ENCODE data around the gene RAP1GDS1. TPM values are rescaled to one million over a fixed set of nuclear protein-coding genes. Genes with fewer than 3 reads are reported as not detected.
"Not testable (repeated sequence)": the region's sequence is repeated elsewhere in the genome, so short reads cannot be mapped to it uniquely, and the experiment has no call there.

RAP1GDS1 gene
- total RNA-seq, 1 donor from 2014 or later: 64.2 TPM

DNA sequence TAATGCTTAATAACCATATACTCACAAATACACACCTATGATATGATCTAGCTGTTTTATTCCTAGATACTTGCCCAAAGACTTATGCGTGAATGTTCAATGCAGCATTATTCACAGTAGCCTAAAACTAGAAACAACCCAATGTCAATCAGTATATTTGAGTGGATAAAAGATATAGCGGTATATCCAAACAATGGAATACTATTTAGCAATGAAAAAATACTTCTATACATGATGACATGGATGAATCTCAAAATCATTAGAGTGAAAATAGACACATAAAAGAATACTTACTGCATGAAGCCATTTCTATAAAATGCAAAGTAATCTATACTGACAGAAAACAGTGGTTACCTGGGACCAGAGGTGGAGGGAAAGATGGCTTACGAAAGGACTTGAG is 108.1 kb downstream of the RAP1GDS1 start:
- no peak overlapping the region for H3K4me3 Mint-ChIP-seq (ENCODE audit: low read depth)
- H3K27ac Mint-ChIP-seq: no peak overlapping the region
- intact Hi-C loops (cut with micrococcal nuclease): no loop called here
- DNase-seq (ENCODE audit: low spot score): no peak
- no peaks in the 10 kb centered on the region for H3K4me1 Mint-ChIP-seq (ENCODE audit: low read depth)
- H3K9me3 Mint-ChIP-seq: peaks cover 27% of the 10 kb centered on the region
- H3K36me3 Mint-ChIP-seq (ENCODE audit: low read depth): peaks cover 78% of the 10 kb centered on the region
- no peaks in the 10 kb centered on the region for H3K27me3 Mint-ChIP-seq (ENCODE audit: low read depth)

- Mint-ChIP-seq H3K4me1 (ENCODE audit: low read depth) (peaks cover 13% of the 10 kb centered on the region), H3K4me3 (ENCODE audit: low read depth) (no peak overlapping the region), H3K9me3 (no peaks in the 10 kb centered on the region), H3K27ac (no peak overlapping the region), H3K36me3 (ENCODE audit: low read depth) (peaks cover 41% of the 10 kb centered on the region), H3K27me3 (ENCODE audit: low read depth) (no peaks in the 10 kb centered on the region)
- DNase-seq (ENCODE audit: low spot score): no peak
- intact Hi-C loops (cut with micrococcal nuclease): no loop called here
Measured at GRCh38 chr4:98374643-98375042, 113.5 kb downstream of the RAP1GDS1 start.

DNA sequence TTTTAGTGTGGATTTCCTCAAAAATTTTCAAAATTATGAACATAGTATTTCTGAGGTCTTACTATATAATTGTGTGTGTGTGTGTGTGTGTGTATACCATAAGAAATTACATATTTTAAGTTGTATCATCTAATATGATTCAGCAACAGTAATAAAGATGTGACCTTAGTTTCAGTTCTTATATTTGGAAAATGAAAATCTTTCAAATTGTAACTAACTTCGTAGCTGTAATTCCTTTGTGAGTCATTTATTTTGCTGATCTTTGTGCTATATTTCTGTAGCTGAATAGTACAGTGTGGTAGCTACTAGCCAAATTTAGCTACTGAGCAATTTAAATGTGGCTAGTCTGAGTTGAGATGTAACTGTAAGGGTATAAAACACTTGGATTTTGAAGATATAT is 116.4 kb downstream of the RAP1GDS1 start:
- no peak overlapping the region for H3K27ac Mint-ChIP-seq
- no peaks in the 10 kb centered on the region for H3K27me3 Mint-ChIP-seq (ENCODE audit: low read depth)
- H3K9me3 Mint-ChIP-seq: no peaks in the 10 kb centered on the region
- intact Hi-C loops (cut with micrococcal nuclease): no loop called here
- H3K4me3 Mint-ChIP-seq (ENCODE audit: low read depth): no peak overlapping the region
- peaks cover 16% of the 10 kb centered on the region for H3K4me1 Mint-ChIP-seq (ENCODE audit: low read depth)
- DNase-seq (ENCODE audit: low spot score): no peak
- H3K36me3 Mint-ChIP-seq (ENCODE audit: low read depth): peaks cover 19% of the 10 kb centered on the region

DNA sequence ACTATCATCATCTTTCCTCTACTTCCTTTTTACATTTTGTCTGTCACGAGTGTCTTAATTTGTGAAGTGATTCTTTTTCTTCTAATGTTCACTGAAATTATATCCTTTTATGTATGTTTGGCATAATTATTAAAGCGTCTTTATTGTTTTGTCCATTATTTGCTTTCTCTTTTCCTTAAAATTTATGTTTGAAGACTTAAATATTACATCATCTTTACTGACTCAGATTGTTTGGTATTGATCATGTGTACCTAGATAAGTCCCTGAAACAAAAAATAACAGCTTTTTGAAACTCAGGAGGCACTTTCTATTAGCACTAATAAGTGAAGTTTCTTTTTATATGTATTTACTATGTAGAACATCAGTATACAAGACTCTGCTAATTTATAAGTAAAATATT is 120.1 kb downstream of the RAP1GDS1 start:
- H3K9me3 Mint-ChIP-seq: no peaks in the 10 kb centered on the region
- peaks cover 7% of the 10 kb centered on the region for H3K36me3 Mint-ChIP-seq (ENCODE audit: low read depth)
- peaks cover 13% of the 10 kb centered on the region for H3K4me1 Mint-ChIP-seq (ENCODE audit: low read depth)
- no peak overlapping the region for H3K4me3 Mint-ChIP-seq (ENCODE audit: low read depth)
- H3K27me3 Mint-ChIP-seq (ENCODE audit: low read depth): no peaks in the 10 kb centered on the region
- H3K27ac Mint-ChIP-seq: no peak overlapping the region
- intact Hi-C loops (cut with micrococcal nuclease): no loop called here
- DNase-seq (ENCODE audit: low spot score): no peak

DNA sequence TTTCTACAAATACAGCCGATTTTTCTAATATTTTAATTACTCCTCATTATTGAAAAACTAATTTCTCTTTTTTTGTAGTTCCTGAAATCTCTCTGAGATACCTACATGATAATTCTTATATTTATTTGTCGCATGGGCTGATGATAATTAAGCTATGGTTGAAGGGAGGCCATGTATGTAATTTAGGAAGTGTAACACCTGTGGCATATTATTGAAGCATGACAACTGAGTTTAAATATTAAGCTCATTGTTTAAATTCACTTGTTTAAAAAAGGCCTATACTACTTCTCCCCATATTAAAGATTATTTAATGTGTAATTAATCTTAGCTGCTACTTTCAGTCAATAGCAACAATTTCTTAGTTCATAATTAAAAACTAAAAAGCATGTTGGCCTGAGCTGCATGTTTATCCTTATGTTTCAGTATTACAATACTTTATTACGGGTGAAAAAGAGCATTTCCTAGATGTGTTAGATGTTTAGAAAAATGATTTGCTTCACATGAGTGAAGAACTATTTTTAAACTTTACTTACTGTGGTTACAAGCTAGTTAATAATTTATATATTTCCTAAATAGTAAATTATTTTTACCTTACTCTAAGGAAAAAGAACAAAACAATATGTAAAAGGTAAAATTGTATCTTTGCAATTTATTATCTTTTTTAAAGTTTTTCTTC is 122.4 kb downstream of the RAP1GDS1 start:
- no peaks in the 10 kb centered on the region for H3K9me3 Mint-ChIP-seq
- peaks cover 10% of the 10 kb centered on the region for H3K4me1 Mint-ChIP-seq (ENCODE audit: low read depth)
- DNase-seq (ENCODE audit: low spot score): no peak
- peaks cover 14% of the 10 kb centered on the region for H3K36me3 Mint-ChIP-seq (ENCODE audit: low read depth)
- no peaks in the 10 kb centered on the region for H3K27me3 Mint-ChIP-seq (ENCODE audit: low read depth)
- H3K27ac Mint-ChIP-seq: no peak overlapping the region
- intact Hi-C loops (cut with micrococcal nuclease): no loop called here
- no peak overlapping the region for H3K4me3 Mint-ChIP-seq (ENCODE audit: low read depth)

DNA sequence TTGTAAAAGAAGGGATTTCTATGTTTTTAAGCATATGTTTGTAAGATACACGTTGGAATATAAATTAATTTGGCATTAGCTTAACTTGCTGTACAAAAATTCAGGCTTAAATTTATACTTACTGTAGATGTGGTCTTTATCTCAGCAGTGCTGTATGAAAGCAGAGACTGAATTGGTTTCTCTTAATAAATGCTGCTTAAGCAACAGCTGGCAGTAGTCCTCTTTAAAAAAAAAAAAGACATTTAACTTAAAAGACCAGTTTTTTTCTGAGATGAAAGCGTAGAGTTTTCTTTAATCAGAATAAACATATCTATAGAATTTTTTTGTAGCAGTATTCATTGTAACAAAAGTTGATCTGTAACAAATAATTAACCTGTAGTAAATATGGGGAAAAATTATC is 124.6 kb downstream of the RAP1GDS1 start:
- Mint-ChIP-seq H3K36me3 (ENCODE audit: low read depth) (peaks cover 21% of the 10 kb centered on the region), H3K9me3 (no peaks in the 10 kb centered on the region), H3K27ac (no peak overlapping the region), H3K27me3 (ENCODE audit: low read depth) (no peaks in the 10 kb centered on the region), H3K4me1 (ENCODE audit: low read depth) (peaks cover 10% of the 10 kb centered on the region), H3K4me3 (ENCODE audit: low read depth) (no peak overlapping the region)
- intact Hi-C loops (cut with micrococcal nuclease): no loop called here
- DNase-seq (ENCODE audit: low spot score): no peak

- H3K4me1 Mint-ChIP-seq (ENCODE audit: low read depth): peaks cover 7% of the 10 kb centered on the region
- no peak for DNase-seq (ENCODE audit: low spot score)
- intact Hi-C loops (cut with micrococcal nuclease): no loop called here
- H3K27me3 Mint-ChIP-seq (ENCODE audit: low read depth): no peaks in the 10 kb centered on the region
- no peaks in the 10 kb centered on the region for H3K9me3 Mint-ChIP-seq
- H3K27ac Mint-ChIP-seq: no peak overlapping the region
- H3K4me3 Mint-ChIP-seq (ENCODE audit: low read depth): no peak overlapping the region
- peaks cover 25% of the 10 kb centered on the region for H3K36me3 Mint-ChIP-seq (ENCODE audit: low read depth)
Measured at GRCh38 chr4:98387345-98388026, 126.3 kb downstream of the RAP1GDS1 start.

DNA sequence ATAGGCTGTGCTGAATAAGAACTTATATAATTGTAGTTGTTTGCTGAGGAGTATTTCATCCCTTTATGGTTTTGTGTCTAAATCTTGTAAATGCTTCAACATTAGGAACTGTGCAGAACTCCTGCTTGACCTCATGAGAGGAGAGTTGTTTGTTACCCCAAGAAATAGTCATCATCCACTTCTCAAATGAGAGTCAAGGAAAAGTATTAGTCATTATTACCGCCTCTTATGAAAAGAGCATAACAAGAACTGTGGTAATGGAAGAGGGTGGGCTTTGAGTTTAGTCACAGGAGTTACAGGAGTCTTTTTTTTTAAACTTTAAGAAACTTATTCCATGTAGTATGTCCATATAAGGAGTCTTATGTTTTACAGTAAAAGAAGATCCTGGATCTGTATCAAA is 132.9 kb downstream of the RAP1GDS1 start:
- Mint-ChIP-seq H3K4me1 (ENCODE audit: low read depth) (peaks cover 7% of the 10 kb centered on the region), H3K4me3 (ENCODE audit: low read depth) (no peak overlapping the region), H3K27me3 (ENCODE audit: low read depth) (no peaks in the 10 kb centered on the region), H3K9me3 (peaks cover 36% of the 10 kb centered on the region), H3K27ac (no peak overlapping the region), H3K36me3 (ENCODE audit: low read depth) (peaks cover 71% of the 10 kb centered on the region)
- DNase-seq (ENCODE audit: low spot score): no peak
- intact Hi-C loops (cut with micrococcal nuclease): no loop called here

GRCh38 chr4:98399915-98400314 is 138.7 kb downstream of the RAP1GDS1 start:
- H3K9me3 Mint-ChIP-seq: peaks cover 50% of the 10 kb centered on the region
- peaks cover 44% of the 10 kb centered on the region for H3K36me3 Mint-ChIP-seq (ENCODE audit: low read depth)
- H3K27ac Mint-ChIP-seq: no peak overlapping the region
- no peak for DNase-seq (ENCODE audit: low spot score)
- H3K4me3 Mint-ChIP-seq (ENCODE audit: low read depth): no peak overlapping the region
- no peaks in the 10 kb centered on the region for H3K27me3 Mint-ChIP-seq (ENCODE audit: low read depth)
- H3K4me1 Mint-ChIP-seq (ENCODE audit: low read depth): peaks cover 4% of the 10 kb centered on the region
- intact Hi-C loops (cut with micrococcal nuclease): no loop called here

DNA sequence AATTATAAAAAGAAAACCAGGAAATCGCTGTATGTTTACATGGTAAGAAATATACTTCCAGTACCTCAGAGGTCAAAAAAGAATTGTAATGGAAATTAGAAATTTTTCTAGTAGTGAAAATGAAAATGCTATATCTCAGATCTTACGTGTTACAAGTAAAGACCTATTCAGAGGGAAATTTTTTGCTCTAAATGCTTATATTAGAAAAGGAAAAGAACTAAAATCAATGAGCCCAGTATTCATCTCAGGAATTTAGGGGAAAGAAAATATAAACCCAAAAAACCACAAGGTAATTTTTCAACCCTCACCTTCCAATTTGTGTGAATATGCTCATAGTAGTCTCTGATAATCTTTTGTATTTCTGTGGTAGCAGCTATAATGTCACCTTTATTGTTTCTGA is 145.6 kb downstream of the RAP1GDS1 start:
- DNase-seq (ENCODE audit: low spot score): no peak
- H3K4me3 Mint-ChIP-seq (ENCODE audit: low read depth): no peak overlapping the region
- H3K27me3 Mint-ChIP-seq (ENCODE audit: low read depth): no peaks in the 10 kb centered on the region
- H3K27ac Mint-ChIP-seq: peak overlapping the region; percentile 51
- H3K36me3 Mint-ChIP-seq (ENCODE audit: low read depth): peaks cover 52% of the 10 kb centered on the region
- intact Hi-C loops (cut with micrococcal nuclease): loop anchor here (1.0 to 2.0 kb wide), 3 partner anchors 120 to 522 kb away; partner anchors contain the start of gene EIF4E
- H3K4me1 Mint-ChIP-seq (ENCODE audit: low read depth): peaks cover 12% of the 10 kb centered on the region
- peaks cover 12% of the 10 kb centered on the region for H3K9me3 Mint-ChIP-seq

DNA sequence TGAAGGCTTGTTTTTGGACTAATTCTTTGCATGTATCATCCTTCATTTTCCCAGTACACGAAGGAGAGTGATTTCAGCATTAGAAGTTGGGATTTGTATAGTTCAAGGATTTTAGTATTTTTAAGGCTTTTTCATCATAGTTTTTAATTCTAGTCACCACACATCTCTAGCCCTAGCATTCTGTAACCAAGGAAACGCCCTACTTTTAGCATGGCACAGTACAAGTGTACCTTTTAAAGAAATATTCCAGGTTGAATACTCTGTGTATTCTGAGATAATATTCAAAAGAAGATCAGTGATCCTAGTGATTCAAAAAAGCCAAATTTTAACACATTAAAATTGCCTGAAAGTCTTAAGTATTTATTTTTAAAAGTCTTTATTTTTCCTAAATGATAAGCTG is 150.5 kb downstream of the RAP1GDS1 start:
- Mint-ChIP-seq H3K27me3 (ENCODE audit: low read depth) (no peaks in the 10 kb centered on the region), H3K4me3 (ENCODE audit: low read depth) (no peak overlapping the region), H3K36me3 (ENCODE audit: low read depth) (peaks cover 59% of the 10 kb centered on the region), H3K27ac (no peak overlapping the region), H3K9me3 (peaks cover 16% of the 10 kb centered on the region), H3K4me1 (ENCODE audit: low read depth) (no peaks in the 10 kb centered on the region)
- intact Hi-C loops (cut with micrococcal nuclease): no loop called here
- no peak for DNase-seq (ENCODE audit: low spot score)

- H3K27ac Mint-ChIP-seq: no peak overlapping the region
- no peak overlapping the region for H3K4me3 Mint-ChIP-seq (ENCODE audit: low read depth)
- H3K36me3 Mint-ChIP-seq (ENCODE audit: low read depth): peaks cover 56% of the 10 kb centered on the region
- H3K27me3 Mint-ChIP-seq (ENCODE audit: low read depth): no peaks in the 10 kb centered on the region
- no peaks in the 10 kb centered on the region for H3K4me1 Mint-ChIP-seq (ENCODE audit: low read depth)
- peaks cover 13% of the 10 kb centered on the region for H3K9me3 Mint-ChIP-seq
- DNase-seq (ENCODE audit: low spot score): no peak
- intact Hi-C loops (cut with micrococcal nuclease): no loop called here
Measured at GRCh38 chr4:98416844-98417243, 155.7 kb downstream of the RAP1GDS1 start.

- H3K4me1 Mint-ChIP-seq (ENCODE audit: low read depth); intact Hi-C loops (cut with micrococcal nuclease); DNase-seq (ENCODE audit: low spot score); H3K4me3 Mint-ChIP-seq (ENCODE audit: low read depth); H3K27ac Mint-ChIP-seq; H3K27me3 Mint-ChIP-seq (ENCODE audit: low read depth): not testable (repeated sequence)
- Mint-ChIP-seq H3K9me3 (peaks cover 14% of the 10 kb centered on the region), H3K36me3 (ENCODE audit: low read depth) (peaks cover 65% of the 10 kb centered on the region)
Measured at GRCh38 chr4:98420151-98420550, 159.0 kb downstream of the RAP1GDS1 start.
